Measurements from ENCODE around the gene LEFTY1.
A peak's percentile ranks its signal among the peaks of the same experiment; 100 is the strongest.

The LEFTY1 gene

DNA sequence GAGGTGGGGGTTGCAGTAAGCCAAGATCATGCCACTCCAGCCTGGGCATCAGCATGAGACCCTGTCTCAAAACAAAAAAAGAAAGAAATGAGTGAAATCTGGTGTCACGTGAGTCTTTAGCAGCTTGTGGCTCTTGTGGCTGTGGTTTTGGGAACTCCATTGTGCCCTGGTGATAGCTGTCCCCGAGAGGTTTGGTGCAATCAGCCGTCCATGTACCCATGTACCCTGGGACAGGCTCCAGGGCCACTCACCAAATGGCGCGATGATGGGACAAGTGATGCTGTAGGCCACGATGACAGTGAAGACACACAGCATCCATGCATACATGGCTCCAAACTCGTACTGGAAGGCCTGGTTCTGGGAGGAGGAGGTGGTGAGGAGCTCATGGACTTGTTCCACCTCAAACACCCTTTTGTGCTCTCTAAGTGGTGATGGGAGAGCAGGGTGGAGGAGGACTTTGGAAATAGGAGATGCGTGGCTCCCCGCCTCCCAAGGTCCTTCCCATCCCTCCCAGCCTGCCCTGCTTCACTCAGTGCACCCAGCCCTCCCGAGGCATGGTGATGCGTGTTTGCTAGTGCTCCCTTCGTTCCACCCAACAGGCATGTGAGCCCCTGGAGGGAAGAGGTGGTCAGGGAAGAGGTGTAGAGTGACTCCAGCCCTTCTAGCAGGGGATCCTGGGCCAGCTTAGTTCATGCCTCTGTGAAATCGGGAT, 36.4 kb downstream of the LEFTY1 start:
- H3K4me3 ChIP-seq (ENCODE audit: control insufficient read depth in 1 of 7, extremely low read depth in 1 of 7, insufficient read depth in 4 of 7, low read depth in 2 of 7, low read length in 6 of 7), result no peak overlapping the region

DNA sequence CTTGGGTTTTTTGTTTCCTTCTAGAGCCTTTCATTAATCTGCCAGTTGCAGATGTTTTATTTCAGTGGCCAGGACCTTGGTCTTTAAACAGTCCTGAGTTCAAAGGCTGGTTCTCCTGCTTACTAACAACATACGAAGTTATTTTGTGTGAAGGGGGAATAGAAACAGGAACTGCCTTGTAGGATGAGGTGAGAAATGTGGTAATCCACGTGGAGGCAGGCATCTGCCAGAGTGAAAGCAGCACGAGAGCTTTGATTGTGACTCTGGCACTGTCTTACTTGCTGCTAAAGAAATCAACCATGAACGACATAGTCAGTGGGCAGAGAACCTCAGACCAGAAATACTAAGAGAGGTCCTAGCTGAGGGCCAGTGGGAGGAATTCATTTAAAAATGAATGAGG, 37.1 kb downstream of the LEFTY1 start:
- Histone ChIP-seq H3K27ac (ENCODE audit: insufficient read depth in 1 of 2, low read depth in 1 of 2, low read length in 2 of 2, poor library complexity in 1 of 2, severe bottlenecking in 2 of 2) (no peak overlapping the region), H3K36me3 (ENCODE audit: control insufficient read depth in 4 of 4, insufficient read depth in 4 of 4, low read length in 3 of 4) (peaks cover 27 to 84% (median 58%) of the 10 kb centered on the region in 4 experiments)
- peak in 2 of 3 donors; percentile 40 to 50 for DNase-seq

More for the DNA sequence above, 36.4 kb downstream of the LEFTY1 start:
- H3K9me3 ChIP-seq (ENCODE audit: control extremely low read depth in 1 of 5, control insufficient read depth in 4 of 5, insufficient read depth in 2 of 5, low read depth in 1 of 5, low read length in 4 of 5), result no peaks in the 10 kb centered on the region
- CTCF ChIA-PET, result interaction anchor here (1.4 to 1.8 kb wide), 2 partner anchors 25 to 30 kb away, joined by 3 to 4 read pairs; partner anchors contain the start of gene TMEM63A
- H3K27me3 ChIP-seq (replicated peaks in 2 of 5; ENCODE audit: control insufficient read depth in 4 of 5, insufficient read depth in 5 of 5, low read length in 4 of 5), result no peaks in the 10 kb centered on the region
- no peak overlapping the region for H3K27ac ChIP-seq (ENCODE audit: insufficient read depth in 1 of 2, low read depth in 1 of 2, low read length in 2 of 2, poor library complexity in 1 of 2, severe bottlenecking in 2 of 2)
- 93% methylated on average over 10 of the region's 13 CpGs for WGBS (ENCODE audit: insufficient coverage)
- POLR2A ChIA-PET, result no interaction called here
- H3K36me3 ChIP-seq (ENCODE audit: control insufficient read depth in 4 of 4, insufficient read depth in 4 of 4, low read length in 3 of 4), result peaks cover 24 to 84% (median 56%) of the 10 kb centered on the region in 4 experiments
- DNase-seq, result no peak
- H3K4me1 ChIP-seq (ENCODE audit: control extremely low read depth in 1 of 4, control insufficient read depth in 4 of 4, insufficient read depth in 4 of 4, low read length in 3 of 4), result peaks cover 0 to 15% (median 7%) of the 10 kb centered on the region in 4 experiments

DNA sequence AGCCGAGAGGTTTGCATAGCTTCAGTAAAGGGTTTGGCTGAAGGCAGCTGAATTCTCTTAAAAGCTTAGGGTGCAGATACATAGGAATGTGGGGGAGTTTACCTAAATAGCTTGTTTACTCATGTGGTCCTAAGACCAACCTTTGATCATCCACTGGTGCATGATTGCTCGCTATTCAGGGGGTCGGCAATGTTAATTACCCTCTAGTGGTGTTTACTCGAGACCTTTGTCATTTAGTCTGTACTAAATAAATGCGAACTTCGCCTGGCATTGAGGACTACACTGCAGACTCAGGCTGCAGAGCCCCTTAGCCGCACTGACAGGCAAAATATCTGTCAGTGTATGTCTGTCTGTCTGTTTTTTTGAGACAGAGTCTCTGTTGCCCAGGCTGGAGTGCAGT, 38.6 kb downstream of the LEFTY1 start:
- Histone ChIP-seq H3K4me1 (ENCODE audit: control extremely low read depth in 1 of 4, control insufficient read depth in 4 of 4, insufficient read depth in 4 of 4, low read length in 3 of 4) (peaks cover 0 to 6% (median 2%) of the 10 kb centered on the region in 4 experiments), H3K4me3 (ENCODE audit: control insufficient read depth in 1 of 7, extremely low read depth in 1 of 7, insufficient read depth in 4 of 7, low read depth in 2 of 7, low read length in 6 of 7) (no peak overlapping the region), H3K9me3 (ENCODE audit: control extremely low read depth in 1 of 5, control insufficient read depth in 4 of 5, insufficient read depth in 2 of 5, low read depth in 1 of 5, low read length in 4 of 5) (no peaks in the 10 kb centered on the region), H3K27ac (ENCODE audit: insufficient read depth in 1 of 2, low read depth in 1 of 2, low read length in 2 of 2, poor library complexity in 1 of 2, severe bottlenecking in 2 of 2) (no peak overlapping the region), H3K27me3 (replicated peaks in 2 of 5; ENCODE audit: control insufficient read depth in 4 of 5, insufficient read depth in 5 of 5, low read length in 4 of 5) (no peaks in the 10 kb centered on the region), H3K36me3 (ENCODE audit: control insufficient read depth in 4 of 4, insufficient read depth in 4 of 4, low read length in 3 of 4) (peaks cover 29 to 90% (median 61%) of the 10 kb centered on the region in 4 experiments)
- POLR2A ChIA-PET, result no interaction called here
- CTCF ChIA-PET, result interaction anchor here (1.2 to 1.4 kb wide), 4 partner anchors 9 to 35 kb away, joined by 3 read pairs; no protein-coding TSS in a partner anchor
- DNase-seq, result no peak
- WGBS (ENCODE audit: insufficient coverage), result 100% methylated on average over 7 of the region's 7 CpGs

More for the DNA sequence above, 37.1 kb downstream of the LEFTY1 start:
- WGBS (ENCODE audit: insufficient coverage), result 81% methylated on average over 4 of the region's 4 CpGs
- no peaks in the 10 kb centered on the region for H3K27me3 ChIP-seq (replicated peaks in 2 of 5; ENCODE audit: control insufficient read depth in 4 of 5, insufficient read depth in 5 of 5, low read length in 4 of 5)
- no peak overlapping the region for H3K4me3 ChIP-seq (ENCODE audit: control insufficient read depth in 1 of 7, extremely low read depth in 1 of 7, insufficient read depth in 4 of 7, low read depth in 2 of 7, low read length in 6 of 7)
- ChIA-PET POLR2A (no interaction called here), CTCF (interaction anchor here (1.4 to 1.8 kb wide), 2 partner anchors 26 to 31 kb away, joined by 3 to 4 read pairs; partner anchors contain the start of gene TMEM63A)
- H3K9me3 ChIP-seq (ENCODE audit: control extremely low read depth in 1 of 5, control insufficient read depth in 4 of 5, insufficient read depth in 2 of 5, low read depth in 1 of 5, low read length in 4 of 5), result no peaks in the 10 kb centered on the region
- H3K4me1 ChIP-seq (ENCODE audit: control extremely low read depth in 1 of 4, control insufficient read depth in 4 of 4, insufficient read depth in 4 of 4, low read length in 3 of 4), result peaks cover 0 to 15% (median 7%) of the 10 kb centered on the region in 4 experiments

DNA sequence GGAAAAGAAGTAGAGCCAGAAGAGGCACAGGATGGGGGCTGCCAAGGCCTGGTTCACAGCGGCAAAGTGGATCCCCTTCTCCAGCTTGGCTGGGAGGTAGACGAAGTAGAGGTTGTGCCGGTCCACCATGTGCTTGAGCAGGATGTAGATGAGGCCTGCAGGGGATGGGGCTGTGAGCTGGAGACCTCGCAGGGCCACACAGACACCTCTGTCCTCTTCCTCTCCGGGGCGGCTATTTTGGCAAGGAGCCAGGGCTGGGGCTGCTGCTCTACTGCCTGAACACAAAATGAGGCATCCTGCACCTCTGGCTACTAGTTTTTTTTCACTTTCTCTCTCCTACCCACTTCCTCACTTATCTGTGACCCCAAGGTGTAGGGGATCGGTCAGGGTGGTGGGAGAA, 39.0 kb downstream of the LEFTY1 start:
- WGBS (ENCODE audit: insufficient coverage), result 3% methylated on average over 3 of the region's 7 CpGs
- ChIA-PET CTCF (interaction anchor here (1.2 to 1.6 kb wide), 4 partner anchors 10 to 375 kb away, joined by 3 to 5 read pairs (median 3); no protein-coding TSS in a partner anchor), POLR2A (no interaction called here)
- Histone ChIP-seq H3K27me3 (replicated peaks in 2 of 5; ENCODE audit: control insufficient read depth in 4 of 5, insufficient read depth in 5 of 5, low read length in 4 of 5) (no peaks in the 10 kb centered on the region), H3K9me3 (ENCODE audit: control extremely low read depth in 1 of 5, control insufficient read depth in 4 of 5, insufficient read depth in 2 of 5, low read depth in 1 of 5, low read length in 4 of 5) (no peaks in the 10 kb centered on the region), H3K27ac (ENCODE audit: insufficient read depth in 1 of 2, low read depth in 1 of 2, low read length in 2 of 2, poor library complexity in 1 of 2, severe bottlenecking in 2 of 2) (no peak overlapping the region), H3K36me3 (ENCODE audit: control insufficient read depth in 4 of 4, insufficient read depth in 4 of 4, low read length in 3 of 4) (peaks cover 28 to 90% (median 59%) of the 10 kb centered on the region in 4 experiments), H3K4me3 (ENCODE audit: control insufficient read depth in 1 of 7, extremely low read depth in 1 of 7, insufficient read depth in 4 of 7, low read depth in 2 of 7, low read length in 6 of 7) (no peak overlapping the region), H3K4me1 (ENCODE audit: control extremely low read depth in 1 of 4, control insufficient read depth in 4 of 4, insufficient read depth in 4 of 4, low read length in 3 of 4) (peaks cover 0 to 6% (median 2%) of the 10 kb centered on the region in 4 experiments)
- DNase-seq, result peak in 2 of 3 donors; percentile 37 to 40

DNA sequence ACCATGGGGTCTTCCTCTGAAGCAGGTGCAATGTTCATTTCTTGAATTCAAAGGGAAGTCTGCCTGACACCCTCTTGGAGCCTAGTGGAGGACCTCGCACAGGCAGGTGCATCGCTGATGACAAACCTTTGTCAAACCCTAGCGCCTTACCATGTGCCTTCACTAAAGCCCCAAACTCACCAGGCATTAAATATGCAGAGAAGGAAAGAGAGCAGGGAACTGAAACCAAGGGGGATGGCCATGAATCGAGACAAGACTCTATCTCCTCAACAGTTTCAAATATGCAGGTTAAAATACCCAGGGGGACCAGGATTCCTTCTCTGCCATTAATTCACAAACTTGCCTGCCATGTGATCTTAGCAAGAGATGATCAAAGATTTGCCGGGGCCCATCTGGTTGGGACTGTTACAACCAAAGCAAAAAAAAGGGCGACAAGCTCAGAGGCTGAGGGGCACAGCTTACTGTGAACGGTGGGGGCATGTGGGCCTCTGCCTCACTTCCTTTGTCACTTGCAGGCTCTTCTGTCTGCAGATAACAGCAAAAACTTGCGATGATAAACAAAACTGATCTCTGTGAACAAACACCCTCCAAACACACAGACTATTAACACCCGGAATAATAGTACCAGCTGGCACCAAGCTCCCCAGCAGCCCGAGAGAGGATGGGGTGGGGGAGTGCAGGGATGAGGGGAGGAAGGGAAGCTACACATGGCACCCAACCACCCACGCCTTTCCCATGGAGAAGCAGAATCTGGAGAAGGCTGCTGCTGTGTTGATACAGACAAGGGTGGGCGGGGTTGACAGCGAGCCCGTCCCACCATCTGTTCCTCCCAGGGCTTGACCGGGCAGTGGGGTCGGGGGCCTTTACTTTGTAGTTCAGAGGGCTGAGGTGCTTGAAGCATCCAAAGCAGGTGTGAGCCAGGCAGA, 40.7 kb downstream of the LEFTY1 start:
- Histone ChIP-seq H3K9me3 (ENCODE audit: control extremely low read depth in 1 of 5, control insufficient read depth in 4 of 5, insufficient read depth in 2 of 5, low read depth in 1 of 5, low read length in 4 of 5) (no peaks in the 10 kb centered on the region), H3K4me3 (ENCODE audit: control insufficient read depth in 1 of 7, extremely low read depth in 1 of 7, insufficient read depth in 4 of 7, low read depth in 2 of 7, low read length in 6 of 7) (no peak overlapping the region), H3K36me3 (ENCODE audit: control insufficient read depth in 4 of 4, insufficient read depth in 4 of 4, low read length in 3 of 4) (peaks cover 20 to 75% (median 47%) of the 10 kb centered on the region in 4 experiments), H3K27ac (ENCODE audit: insufficient read depth in 1 of 2, low read depth in 1 of 2, low read length in 2 of 2, poor library complexity in 1 of 2, severe bottlenecking in 2 of 2) (no peak overlapping the region), H3K27me3 (replicated peaks in 2 of 5; ENCODE audit: control insufficient read depth in 4 of 5, insufficient read depth in 5 of 5, low read length in 4 of 5) (no peaks in the 10 kb centered on the region), H3K4me1 (ENCODE audit: control extremely low read depth in 1 of 4, control insufficient read depth in 4 of 4, insufficient read depth in 4 of 4, low read length in 3 of 4) (peaks cover 0 to 6% (median 2%) of the 10 kb centered on the region in 4 experiments)
- DNase-seq, result peak in 2 of 3 donors; percentile 22 to 26
- WGBS (ENCODE audit: insufficient coverage), result 91% methylated on average over 8 of the region's 16 CpGs
- ChIA-PET CTCF (interaction anchor here (1.6 kb wide), 1 partner anchor 374 kb away, joined by 5 read pairs; no protein-coding TSS in a partner anchor), POLR2A (no interaction called here)

DNA sequence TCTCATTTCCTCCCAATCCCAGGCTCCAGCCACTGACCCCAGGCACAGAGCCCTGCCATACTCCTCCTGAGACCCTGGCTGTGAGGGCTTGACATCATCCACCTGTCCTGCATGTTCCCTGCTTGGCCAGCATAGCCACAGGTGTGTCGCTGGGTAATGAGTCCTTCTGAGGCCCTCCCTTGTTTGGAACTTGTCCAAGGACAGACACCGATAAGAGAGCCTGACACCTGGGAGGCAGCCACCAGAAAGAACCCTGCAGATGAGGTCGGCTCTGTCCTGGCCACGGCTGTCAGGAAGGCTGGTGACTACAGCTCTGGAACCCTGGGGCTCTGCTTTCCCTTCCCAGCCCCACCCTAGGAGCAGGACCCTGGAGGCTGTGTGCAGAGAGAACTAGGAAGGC, 41.3 kb downstream of the LEFTY1 start:
- Histone ChIP-seq H3K9me3 (ENCODE audit: control extremely low read depth in 1 of 5, control insufficient read depth in 4 of 5, insufficient read depth in 2 of 5, low read depth in 1 of 5, low read length in 4 of 5) (no peaks in the 10 kb centered on the region), H3K36me3 (ENCODE audit: control insufficient read depth in 4 of 4, insufficient read depth in 4 of 4, low read length in 3 of 4) (peaks cover 17 to 69% (median 41%) of the 10 kb centered on the region in 4 experiments), H3K4me1 (ENCODE audit: control extremely low read depth in 1 of 4, control insufficient read depth in 4 of 4, insufficient read depth in 4 of 4, low read length in 3 of 4) (peaks cover 0 to 6% (median 2%) of the 10 kb centered on the region in 4 experiments), H3K27ac (ENCODE audit: insufficient read depth in 1 of 2, low read depth in 1 of 2, low read length in 2 of 2, poor library complexity in 1 of 2, severe bottlenecking in 2 of 2) (no peak overlapping the region), H3K27me3 (replicated peaks in 2 of 5; ENCODE audit: control insufficient read depth in 4 of 5, insufficient read depth in 5 of 5, low read length in 4 of 5) (no peaks in the 10 kb centered on the region), H3K4me3 (ENCODE audit: control insufficient read depth in 1 of 7, extremely low read depth in 1 of 7, insufficient read depth in 4 of 7, low read depth in 2 of 7, low read length in 6 of 7) (no peak overlapping the region)
- POLR2A ChIA-PET, result no interaction called here
- WGBS (ENCODE audit: insufficient coverage), result 97% methylated on average over 4 of the region's 4 CpGs
- CTCF ChIA-PET, result interaction anchor here (2.8 kb wide), 1 partner anchor 7 kb away, joined by 8 read pairs; no protein-coding TSS in a partner anchor
- no peak for DNase-seq
